AG09319 (cell line): ENCODE results near the gene SLC6A16.
A peak's percentile ranks its signal among the peaks of the same experiment; 100 is the strongest.
"Not testable (repeated sequence)": the region's sequence is repeated elsewhere in the genome, so short reads cannot be mapped to it uniquely, and the experiment has no call there.

Experiments
- DNase-seq: peaks from one replicate; pipeline ENCODE4 v3.0.0-alpha.2; 2010; ENCODE audit warnings: low read depth; ENCODE audit errors: extremely low read depth
- CTCF ChIP-seq: IDR thresholded peaks from 2 replicates; pipeline ENCODE4 v1.5.1; 2011; ENCODE audit warnings: low read depth, mild to moderate bottlenecking, inconsistent platforms, low read length, moderate library complexity

Gene SLC6A16

GRCh38 chr19:49333418-49333805 is 8.4 kb upstream of the SLC6A16 start:
- DNase-seq: no peak
- TF ChIP-seq CTCF: no peak

DNA sequence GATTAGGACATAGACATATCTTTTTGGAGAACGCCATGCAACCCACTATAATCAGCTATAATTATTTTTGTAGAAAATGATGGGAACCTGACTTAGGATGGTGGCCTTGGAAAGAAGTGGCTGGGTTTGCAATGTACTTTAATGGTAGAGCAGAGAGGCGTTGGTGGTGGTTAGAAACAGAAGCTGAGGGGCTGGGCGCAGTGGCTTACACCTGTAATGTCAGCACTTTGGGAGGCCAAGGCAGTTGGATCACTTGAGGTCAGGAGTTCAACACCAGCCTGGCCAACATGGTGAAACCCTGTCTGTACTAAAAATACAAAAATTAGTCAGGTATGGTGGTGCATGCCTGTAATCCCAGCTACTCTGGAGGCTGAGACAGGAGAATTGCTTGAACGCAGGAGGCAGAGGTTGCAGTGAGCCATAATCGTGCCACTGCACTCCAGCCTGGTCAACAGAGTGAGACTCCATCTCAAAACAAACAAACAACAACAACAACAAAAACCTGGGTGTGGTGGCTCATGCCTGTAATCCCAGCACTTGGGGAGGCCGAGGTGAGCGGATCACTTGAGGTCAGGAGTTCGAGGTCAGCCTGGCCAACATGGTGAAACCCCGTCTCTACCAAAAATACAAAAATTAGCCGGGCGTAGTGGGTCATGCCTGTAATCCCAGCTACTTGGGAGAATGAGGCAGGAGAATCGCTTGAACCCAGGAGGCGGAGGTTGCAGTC is 7.9 kb upstream of the SLC6A16 start:
- DNase-seq: not testable (repeated sequence)

DNA sequence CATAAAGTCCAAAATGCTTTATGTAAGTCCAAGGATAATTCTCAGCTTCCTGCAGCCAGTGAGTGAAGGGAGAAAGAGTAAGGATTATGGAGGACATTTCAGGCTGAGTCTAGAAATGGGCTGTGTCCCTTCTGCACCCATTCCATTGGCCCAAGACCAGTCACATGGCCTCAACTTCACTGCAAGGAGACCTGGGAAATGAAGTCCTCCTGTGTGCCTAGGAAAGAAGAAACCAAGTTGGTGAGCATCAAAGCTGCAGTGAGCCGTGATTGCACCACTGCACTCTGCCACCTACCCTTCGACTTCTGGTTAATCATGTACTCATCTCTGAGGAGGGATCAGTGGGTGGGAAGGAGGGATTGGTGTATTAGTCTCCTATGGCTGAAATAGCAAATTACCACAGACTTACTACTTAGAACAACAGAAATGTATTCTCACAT is 6.6 kb upstream of the SLC6A16 start:
- no peak for DNase-seq
- no peak for TF ChIP-seq CTCF

DNA sequence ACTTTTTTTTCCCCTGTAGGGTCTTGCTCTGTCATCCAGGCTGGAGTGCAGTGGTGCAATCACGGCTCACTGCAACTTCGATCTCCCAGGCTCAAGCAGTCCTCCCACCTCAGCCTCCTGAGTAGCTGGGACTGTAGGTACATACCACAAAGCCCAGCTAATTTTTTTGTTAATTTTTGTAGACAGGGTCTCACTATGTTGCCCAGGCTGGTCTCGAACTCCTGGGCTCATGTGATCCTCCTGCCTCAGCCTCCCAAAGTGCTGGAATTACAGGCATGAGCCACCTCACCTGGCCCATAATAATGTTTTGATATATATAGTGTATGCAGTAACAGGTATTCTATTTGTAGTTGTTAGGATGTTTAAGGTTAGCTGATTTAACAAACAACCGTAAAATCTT is 6.2 kb upstream of the SLC6A16 start:
- not testable (repeated sequence) for DNase-seq

- no peak for TF ChIP-seq CTCF
- DNase-seq: no peak
These were observed 3.8 kb upstream of the SLC6A16 start for GRCh38 chr19:49328741-49329140.

GRCh38 chr19:49327878-49328544 is 3.0 kb upstream of the SLC6A16 start:
- TF ChIP-seq CTCF: peak; percentile 57
- no peak for DNase-seq

DNA sequence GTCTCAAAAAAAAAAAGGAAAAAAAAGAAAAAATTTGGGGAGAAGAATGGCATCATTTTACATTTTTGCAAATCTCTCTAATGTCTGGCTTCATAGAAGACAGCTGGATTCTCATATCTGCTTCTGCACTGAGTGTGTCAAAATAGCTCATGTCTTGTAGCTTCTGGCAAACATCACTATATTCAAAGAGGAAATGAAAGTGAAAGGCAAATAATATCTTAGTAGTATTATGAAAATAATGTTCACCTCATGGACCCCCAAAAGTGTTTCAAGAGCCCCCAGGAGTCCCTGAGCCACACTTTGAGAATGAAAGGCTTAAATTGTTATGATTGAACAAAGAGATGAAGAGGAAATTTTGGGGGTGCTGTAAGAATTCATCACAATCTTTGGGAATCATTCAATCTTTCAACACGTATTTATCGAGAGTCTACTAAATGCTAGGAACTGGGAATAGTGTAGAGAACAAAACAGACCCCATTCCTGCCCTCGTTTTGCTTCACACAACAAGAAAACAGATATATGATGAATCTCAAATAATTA is 1.2 kb upstream of the SLC6A16 start:
- DNase-seq: no peak
- no peak for TF ChIP-seq CTCF

GRCh38 chr19:49325756-49326155 is 765 bp upstream of the SLC6A16 start:
- DNase-seq: not testable (repeated sequence)

DNA sequence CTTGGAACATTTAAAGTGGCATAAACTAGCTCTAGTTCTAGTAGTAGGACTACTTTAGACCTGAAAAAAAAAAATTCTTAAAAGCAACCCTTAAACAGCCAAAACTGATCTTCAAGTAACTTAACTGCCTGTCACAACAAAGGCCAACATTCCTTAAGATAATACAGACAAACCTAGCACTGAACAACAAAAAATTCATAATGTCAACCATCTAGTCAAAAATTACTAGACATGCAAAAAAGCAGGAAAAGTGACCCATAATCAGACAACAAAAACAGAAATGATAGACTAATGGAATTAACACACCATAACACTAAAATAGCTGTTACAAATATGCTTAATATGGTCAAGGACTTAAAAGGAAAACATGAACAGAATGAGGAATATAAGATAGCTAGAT is 6.7 kb downstream of the SLC6A16 start:
- no peak for TF ChIP-seq CTCF
- DNase-seq: no peak
